Left hindlimb (tissue), 1 donor: ENCODE measurements around the gene VWCE.

Source experiments
- DNase-seq: peaks from one replicate; pipeline ENCODE4 v3.0.0-alpha.2; 2018

VWCE gene

DNA sequence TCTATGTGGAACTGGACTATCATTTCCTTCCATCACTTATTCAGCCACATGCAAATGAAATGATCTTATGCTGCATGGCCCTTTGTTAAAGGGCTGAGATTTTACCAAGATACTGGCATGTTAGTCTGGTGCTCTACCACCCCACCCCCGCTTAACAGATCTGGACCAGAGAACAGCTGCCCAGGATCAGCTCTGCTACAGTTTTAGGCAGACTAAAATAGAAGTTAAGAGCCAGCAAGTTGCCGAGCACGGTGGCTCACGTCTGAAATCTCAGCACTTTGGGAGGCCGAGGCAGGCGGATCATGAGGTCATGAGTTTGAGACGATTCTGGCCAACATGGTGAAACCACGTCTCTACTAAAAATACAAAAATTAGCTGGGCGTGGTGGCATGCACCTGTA, 33.2 kb upstream of the VWCE start:
- no peak for DNase-seq

DNA sequence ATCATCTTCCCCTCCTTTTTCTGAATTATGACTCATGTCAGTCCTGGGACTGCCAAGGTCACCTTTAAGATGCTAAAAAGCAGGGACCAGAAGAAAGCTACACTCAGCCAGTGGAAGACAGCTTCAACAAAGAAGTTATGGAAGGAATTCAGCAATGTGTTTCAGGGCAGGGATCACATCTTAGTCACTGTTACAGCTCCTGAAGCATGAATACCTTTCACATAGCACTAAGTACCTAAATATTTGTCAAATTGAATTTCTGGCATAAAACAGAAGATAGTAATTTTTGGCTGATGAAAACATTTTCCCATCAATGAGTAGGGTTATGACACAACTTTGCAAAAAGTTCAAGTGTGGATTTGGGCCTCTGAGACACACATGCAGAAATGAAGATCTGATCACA, 32.6 kb upstream of the VWCE start:
- DNase-seq = no peak

DNA sequence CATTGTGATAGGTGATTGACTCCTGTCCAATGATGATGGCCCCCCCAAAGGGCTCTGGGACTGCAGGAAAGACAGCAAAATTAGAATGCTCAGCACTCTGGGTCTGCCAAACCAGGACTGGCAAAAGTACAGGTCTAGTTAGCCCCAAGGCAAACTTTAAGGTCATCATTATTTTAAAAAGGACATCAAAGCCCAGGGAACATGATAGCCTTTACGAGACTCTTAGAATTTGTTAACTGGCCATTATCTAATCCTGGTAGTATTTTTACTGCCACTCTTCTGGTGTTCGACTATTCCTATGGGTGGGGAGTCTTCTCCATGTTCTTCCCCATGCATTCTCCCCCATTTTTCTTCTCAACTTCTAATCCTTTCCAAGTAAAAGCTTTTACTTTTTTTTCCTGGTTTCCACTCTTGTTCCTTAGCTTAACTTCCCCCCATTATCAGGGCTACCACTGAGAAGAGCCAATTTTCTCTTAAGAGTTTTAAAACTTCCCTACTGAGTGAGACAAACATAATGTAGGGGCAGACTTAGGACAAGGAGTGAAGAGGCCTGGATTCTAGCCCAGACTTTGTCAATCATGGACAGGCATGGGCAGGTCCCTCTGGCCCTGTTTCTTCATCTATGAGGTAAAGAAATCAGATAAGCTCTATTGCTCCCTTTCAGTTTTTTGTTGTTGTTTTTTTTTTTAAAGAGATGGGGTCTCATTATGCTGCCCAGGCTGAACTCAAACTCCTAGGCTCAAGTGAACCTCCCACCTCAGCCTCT, 30.7 kb upstream of the VWCE start:
- no peak for DNase-seq

DNA sequence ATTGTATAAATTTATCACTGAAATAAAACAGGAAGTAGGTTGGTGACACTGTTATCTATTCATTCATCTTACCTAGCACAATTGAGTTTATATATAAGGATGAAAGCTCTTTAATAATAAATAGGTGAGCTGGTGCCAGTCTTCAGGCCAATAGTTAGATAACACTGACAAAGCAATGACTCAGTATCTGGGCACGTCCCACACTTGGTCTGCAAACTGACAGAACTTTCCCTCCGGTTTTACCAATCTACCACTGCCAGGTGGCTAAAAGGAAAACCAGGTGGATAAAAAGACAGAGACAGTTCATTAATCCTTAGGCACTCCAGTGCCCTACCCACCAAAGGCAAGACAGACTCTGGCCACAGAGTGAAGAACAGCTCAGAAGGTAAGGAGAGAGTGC, 20.1 kb upstream of the VWCE start:
- no peak for DNase-seq

DNA sequence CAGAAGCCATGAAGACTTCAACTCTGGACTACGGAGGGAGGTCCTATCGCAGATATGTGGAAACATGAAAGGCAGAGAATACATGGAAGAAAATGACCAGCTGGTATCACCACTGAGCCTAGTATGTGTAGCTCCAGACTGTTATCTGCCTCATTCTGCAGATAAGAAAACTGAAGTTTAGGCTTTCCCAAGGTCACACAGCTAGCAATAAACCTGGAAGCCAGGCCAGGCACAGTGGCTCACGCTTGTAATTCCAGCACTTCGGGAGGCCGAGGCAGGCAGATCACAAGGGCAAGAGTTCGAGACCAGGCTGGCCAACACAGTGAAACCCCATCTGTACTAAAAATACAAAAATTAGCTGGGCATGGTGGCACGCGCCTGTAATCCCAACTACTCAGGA, 15.6 kb upstream of the VWCE start:
- no peak for DNase-seq

DNA sequence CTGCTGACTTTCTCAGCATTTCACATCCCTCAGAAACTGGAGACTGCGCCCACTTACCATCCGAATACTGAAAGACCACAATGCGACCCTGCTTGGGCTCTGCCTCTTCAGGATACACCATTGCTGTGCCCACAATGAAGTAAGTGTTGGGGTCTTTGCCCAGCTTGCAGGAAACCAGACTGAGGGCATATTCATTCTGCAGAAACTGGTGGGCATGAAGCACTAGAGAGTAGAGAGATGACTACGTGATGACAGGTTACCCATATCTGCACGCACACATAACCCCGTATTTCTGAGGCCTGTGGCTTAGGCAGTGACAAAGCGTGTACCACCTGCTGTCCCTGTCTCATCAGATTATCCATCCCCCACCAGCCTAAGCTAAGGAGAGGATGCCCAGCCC, 14.6 kb upstream of the VWCE start:
- no peak for DNase-seq

DNA sequence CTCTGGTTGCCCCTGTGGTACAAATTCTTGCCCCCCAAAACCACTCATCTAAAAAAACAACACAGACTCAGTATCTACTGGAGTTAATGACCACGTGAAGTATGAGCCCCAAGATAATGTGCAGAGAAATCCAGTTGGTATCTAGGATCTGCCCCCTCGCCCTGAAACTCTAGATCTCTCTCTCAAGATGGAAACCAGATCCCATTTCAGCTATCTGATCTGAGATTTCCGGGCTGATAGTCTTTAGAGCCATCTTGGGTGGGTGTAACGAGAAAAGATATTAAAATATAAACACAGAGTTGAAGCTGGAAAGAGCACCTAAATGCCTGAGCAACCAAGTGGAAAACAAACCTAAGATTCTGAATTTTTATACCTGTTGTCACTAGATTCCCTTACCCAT, 14.0 kb upstream of the VWCE start:
- DNase-seq = no peak

DNA sequence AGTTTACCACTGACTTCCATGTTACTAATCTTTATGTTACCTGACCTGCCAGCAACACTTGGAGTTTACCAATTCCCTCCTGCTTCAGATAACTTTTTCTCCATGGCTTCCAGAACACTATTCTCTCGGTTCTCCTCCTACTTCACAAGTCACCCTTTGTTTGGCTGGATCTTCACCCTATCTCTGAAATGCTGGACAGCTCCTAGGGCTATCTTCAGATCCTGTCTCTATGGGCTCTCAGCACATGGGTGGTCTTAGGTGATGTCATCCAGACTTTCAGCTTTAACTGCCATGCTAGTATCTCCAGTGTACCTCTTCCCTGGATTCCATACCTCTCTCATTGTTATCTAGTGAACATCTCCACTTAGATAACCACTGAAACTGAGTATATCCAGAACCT, 12.2 kb upstream of the VWCE start:
- DNase-seq = no peak

DNA sequence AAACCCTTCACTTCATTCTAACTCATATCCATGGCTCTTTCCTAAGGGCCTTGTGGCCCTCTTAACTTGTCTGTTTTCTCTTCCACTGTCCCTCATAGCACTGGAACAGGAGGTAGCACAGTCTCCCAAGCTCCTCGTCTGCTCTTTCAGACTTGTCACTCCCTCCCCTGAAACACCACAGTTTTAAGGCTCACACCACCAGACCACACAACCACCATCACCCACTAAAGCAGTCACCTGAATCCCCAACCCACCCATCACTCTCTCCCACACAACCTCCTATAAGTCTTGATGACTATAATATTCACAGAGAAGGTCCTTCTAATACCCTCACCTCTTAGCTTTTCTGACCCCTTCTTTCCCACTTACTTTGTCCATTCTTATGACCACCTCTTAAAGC, 11.1 kb upstream of the VWCE start:
- no peak for DNase-seq

DNA sequence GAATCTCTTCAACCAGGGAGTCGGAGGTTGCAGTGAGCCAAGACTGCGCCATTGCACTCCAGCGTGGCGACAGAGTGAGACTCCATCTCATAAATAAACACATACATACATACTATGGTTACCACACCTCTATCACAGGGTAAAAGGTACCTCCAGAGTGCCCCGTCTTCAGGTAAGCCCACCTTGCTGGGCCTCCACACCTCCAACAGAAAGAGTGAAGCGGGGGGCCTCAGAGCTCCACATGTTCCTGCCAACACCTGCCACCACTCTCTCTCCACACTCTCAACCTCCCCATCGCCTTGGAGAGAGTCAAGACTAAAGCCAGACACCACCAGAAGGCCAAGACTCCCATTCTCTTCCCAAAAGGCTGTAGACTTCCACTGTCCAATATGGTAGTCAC, 10.3 kb upstream of the VWCE start:
- no peak for DNase-seq

DNA sequence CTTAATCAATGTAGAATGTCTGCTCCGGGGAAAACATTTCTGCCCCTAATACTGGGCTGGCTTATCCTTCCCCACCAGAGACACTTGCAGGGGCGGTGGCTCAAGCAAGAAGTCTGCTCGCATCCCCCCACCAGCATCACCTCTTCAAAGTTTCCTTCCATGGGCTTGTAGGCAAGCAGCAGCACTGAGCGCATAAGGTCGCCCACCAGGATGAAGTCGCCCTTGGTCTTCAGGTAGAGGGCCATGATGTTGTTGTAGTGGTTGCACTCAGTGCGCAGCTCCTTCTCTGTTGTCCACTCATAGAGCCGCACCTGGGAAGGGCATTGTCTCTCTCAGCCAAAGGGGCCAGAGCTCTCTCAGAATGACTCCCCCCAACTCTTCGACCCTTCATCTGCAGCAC, 8.6 kb upstream of the VWCE start:
- DNase-seq = no peak

DNA sequence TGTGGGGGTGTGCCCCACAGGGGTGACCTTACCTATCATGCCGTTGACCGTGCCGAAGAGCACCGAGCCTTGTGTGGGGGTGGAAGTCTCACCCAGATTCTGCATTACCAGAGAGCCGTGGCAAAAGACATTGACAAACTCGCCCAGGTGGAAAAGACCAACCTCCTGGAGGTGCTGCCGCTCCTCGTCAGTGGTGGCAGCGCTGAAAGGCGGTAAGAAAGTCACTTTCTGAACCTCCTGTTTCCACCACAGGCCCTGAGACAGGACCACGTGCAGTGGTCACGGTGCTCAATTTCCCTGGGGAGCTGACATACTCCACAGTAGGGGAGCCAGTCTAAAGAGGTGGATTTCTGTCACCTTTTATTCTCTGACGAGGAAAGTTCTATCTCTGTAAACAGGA, 7.4 kb upstream of the VWCE start:
- no peak for DNase-seq

DNA sequence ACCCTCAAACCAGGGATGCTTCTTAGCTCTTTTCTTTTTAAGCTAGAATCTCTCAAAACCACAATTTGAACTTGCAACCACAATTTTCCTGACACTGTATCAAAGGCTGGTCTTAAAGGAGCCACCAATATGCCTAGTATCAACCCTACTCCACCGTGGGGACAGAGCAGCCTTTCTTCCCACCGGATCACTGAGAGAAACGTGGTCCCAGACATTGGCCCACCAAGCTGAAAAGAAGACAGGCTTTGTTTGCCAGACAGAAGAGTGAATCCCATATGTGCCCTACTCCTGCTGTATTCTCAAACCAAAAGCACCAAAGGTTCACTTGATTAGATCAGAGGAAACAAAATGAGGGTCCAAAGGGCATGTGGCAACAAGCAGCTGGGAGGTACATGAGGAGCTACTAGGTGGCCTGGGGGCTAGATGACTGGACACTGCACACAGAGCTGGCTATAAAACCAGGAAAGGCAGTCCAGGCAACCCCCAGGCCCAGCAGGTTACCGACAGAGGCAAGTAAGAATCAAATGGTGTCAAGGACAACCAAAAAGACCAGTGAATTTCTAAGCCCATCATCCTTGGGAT, 3.6 kb upstream of the VWCE start:
- no peak for DNase-seq

DNA sequence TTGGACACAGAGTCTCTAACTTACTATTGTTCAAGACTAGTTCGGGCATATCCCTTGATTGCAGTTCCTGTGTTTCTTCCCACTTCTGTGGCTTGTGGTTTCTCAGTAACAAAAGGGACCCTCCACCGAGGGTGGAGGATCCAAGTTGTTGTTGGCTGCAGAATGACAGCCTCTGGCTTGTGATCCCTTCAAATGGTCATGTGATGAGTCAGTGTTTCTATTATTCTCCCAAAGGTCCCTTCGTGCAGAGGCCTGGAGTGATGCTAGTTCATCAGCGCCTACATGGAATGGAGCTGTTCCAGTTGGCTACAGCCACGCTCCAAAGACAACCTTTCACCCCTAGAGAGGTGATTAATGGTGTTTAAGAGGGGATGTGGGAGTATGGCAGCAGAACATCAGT, 2.6 kb upstream of the VWCE start:
- peak; percentile 62 for DNase-seq

DNA sequence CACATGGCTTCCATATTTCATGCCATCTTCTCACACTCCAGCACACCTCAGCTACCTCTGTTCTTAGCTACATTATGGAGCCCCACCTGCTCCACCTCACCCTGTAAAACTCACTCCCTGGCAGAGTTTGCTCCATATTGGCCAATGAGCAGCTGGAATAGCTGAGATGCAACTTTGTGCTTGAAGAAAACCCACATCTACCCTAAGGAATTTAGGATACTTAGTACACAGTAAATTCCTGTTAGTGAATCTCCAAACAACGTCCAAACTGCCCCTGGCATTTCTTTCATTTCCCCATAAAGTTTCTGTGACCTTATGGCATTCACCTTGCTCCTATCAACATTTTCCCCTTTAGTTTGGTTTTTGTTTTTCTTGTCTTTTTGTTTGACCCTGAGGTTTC, 2.2 kb upstream of the VWCE start:
- DNase-seq = no peak

DNA sequence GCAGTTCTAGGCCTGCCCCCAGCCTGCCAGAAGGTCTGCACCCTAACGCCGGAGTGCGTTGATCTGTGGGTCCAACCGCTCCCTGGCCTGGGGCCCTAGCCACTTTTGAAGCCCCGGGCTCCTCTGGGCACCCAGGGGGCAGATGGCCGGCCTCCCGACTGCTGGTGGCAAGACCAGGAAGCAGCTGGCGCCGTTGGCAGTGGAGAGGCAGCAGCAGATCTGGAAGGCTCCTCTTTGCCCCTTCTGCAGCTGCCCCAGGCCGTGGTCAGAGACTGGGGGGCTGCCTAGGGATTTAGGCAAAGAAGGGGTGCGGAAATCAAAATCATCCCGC, 445 bp upstream of the VWCE start:
- no peak for DNase-seq

DNA sequence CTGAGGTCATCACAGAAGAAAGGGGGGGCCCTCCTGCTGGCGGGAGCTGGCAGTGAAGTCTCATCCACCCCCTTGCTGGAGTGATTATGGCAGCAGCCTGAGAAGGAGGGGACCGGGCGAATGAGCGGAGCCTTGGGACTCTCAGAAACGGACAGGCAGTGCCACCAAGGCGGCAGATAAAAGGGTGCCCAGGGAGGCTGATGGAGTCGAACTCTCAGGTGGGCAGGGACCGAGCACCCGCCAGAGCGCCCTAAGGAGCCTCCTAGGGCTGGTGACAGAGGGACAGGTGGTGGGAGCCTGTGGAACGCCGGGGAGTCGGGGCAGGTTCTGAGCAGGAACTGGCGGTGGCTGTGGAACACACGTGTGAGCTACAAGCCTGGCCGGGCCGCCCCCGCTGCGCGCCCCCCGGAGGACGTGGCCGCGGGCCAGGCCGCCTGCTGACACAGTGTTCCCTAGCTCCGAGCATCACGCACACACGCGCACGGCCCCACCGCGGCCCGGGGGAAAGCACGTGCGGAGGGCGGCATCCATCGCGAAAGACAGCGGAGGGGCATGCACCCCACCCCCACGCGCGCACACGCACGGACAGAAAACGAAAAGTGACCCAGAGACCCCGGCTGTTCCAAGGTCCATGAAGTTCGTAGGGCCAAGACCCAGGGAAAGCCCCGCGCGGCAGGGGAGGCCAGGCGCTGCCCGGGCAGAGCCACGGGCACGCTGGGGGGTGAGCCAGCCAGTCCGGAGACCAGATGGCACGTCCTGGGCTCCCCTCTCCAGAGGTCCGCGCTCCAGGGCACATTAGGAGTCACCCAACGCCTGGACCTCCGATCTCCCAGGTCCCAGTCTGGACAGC, 1.0 kb downstream of the VWCE start:
- DNase-seq = peak; percentile 82

DNA sequence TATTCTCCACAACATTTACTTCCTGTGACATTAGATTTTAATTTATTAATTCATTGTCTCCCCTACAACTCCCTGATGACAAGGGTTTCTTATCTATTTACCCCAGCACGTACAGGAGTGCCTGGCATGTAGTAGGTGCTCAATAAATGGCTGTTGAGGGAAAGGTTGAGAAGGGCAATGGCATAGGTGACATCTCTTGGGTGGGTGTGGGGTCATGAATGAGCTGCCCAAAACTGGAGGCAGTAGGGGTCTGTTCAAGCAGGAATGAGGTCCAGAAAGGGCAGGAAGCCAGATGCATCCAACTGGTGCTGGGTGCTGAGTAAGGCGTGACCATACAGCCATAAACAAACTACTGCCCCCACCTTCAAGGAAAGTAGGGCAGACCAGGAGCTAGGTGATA, 2.8 kb downstream of the VWCE start:
- no peak for DNase-seq

DNA sequence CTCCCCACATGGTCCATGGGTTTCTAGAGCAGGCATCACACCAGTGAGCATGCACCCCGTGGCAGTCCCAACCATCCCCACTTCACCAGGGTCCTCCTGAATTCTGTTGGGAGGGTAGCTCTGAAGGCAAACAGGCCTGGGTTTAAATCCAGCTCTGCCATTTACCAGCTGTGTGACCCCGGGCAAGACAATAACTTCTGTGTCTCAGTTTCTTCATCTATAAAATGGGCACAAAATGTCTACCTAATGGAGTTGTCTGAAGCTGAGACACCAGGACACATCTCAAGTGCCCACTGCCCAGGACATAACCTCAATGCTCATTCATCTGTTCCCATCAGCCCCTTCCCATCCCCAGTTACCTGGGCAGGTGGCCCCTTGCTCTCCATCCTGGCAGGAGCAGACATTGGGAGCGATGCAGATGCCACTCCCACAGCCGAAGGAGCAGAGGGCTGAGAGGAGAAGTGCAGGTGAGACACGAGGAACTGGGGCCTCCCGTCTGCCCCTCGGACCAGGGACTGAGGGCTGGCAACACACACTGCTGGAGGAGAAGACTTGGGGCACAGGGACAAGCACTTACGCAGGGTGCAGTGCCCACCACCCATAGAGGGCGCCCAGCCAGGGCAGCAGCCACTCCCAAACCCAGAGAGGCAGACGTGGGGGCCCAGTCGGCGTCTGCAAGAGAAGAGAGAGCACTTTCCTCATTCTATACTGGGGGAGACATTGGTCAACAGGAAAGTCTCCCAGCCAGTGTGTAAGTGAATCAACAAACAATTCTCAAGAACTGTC, 4.0 kb downstream of the VWCE start:
- DNase-seq = no peak

DNA sequence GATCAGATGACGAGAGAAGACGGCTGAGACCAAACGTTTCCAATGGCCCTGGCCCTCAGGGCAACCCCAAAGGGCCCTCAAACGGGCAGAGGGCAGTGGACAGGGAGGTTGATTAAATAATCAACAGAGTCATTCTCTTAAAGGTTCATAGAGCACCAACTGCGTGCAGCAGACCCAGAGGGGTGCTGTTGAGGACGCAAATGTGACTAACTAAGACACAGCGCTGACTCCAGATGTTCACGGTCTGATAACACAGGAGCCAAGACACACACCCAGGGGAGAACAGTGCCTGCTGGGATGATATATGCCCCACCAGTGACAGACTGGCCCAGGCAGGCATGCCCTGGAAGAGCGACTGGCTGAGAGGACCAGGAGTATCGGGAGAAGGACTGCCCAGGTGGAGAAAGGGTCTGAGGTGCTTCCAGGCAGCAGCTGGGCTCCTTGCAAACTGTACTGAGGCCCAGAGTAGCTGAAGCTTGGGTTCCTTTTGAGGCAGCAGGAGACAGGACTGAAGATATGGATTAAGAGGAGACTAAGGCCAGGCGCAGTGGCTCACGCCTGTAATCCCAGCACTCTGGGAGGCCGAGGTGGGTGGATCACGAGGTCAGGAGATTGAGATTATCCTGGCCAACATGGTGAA, 7.7 kb downstream of the VWCE start:
- no peak for DNase-seq

DNA sequence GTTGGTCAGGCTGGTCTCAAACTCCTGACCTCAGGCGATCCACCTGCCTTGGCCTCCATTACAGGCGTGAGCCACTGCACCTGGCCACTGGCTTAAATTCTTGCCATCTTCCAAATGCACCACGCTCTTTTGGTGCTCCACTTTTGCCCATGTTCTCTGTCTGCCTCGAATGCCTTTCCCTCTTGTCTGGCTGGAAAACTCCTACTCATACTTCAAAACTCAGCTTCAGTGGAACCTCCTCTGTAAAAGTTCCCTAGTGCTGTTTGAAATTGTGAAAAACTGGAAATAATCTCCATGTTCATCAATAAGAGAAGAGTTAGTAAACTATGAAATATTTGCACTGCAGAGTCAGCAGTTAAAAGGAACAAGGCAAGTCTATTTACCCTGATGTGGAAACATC, 11.5 kb downstream of the VWCE start:
- DNase-seq = no peak

DNA sequence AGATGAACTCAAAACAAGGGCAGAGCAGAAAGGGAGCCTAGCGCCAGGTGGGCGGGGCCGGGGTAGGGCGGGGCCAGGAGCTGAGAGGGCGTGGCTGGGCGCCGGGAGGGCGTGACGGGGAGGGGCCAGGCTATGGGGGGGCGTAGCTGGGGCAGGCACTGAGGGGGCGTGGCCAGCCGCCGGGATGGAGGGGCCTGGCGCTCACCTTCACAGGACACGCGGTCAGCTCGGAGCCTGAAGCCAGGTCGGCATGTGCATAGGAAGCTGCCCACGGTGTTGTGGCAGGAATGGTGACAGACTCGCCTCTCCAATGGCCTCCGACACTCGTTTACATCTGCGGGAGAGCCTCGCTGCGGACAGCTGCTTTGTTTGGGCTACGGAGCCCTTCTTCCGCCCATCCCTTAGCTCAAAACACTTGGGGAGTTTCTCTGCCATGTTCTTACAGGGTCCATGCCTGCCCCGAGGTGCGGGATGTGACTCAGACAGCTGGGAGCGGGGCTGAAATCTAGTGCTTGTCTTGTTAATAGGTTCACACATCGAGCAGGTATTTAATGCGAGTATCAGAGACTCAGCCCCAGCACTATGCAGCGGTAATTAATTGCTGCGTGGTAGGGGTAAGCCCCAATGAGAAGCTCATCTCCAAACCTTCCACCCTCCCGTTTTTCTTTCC, 13.4 kb downstream of the VWCE start:
- peak; percentile 66 for DNase-seq
